HepG2 (cell line): ENCODE data around the gene UBE3B. TPM values are rescaled to one million over a fixed set of nuclear protein-coding genes. Genes with fewer than 3 reads are reported as not detected.

Experiments
- STAG1 ChIP-seq: sonication (generic); formaldehyde crosslinking; IDR thresholded peaks from 2 replicates; pipeline ENCODE4 v1.4.0; 2020; ENCODE audit warnings: missing genetic modification reagents
- ZSCAN9 ChIP-seq: IDR thresholded peaks from 2 replicates; pipeline ENCODE4 v1.6.1; 2016; ENCODE audit warnings: borderline replicate concordance
- polyA plus RNA-seq, 8 experiments: library from polyadenylated mRNA; depleted of rRNA in 3 of 8; stranded (reverse) in 7 of 8; unstranded in 1 of 8; fragments of >200 nt; fragmentation: Illumina TruSeq in 4 of 8; extraction: Trizol in 4 of 8; gene quantifications; 2 replicates each; pipeline versions ENCODE4 v1.2.1 to v1.2.3, GENCODE V29; 2011 to 2016; ENCODE audit warnings: low read depth in 4 of 8, missing spikeins in 1 of 8, mixed read lengths in 1 of 8; ENCODE audit not compliant: insufficient read depth in 1 of 8
- total RNA-seq, 5 experiments: library from RNA; depleted of rRNA; stranded (reverse); fragments of >200 nt; fragmentation: Illumina TruSeq; extraction: Trizol; gene quantifications; 2 replicates each; pipeline ENCODE4 v1.2.3, GENCODE V29; 2016; ENCODE audit warnings: low read depth in 1 of 5
- TF ChIP-seq, protein P1 (sequence below): sonication (generic); formaldehyde crosslinking; IDR thresholded peaks from 2 replicates; pipeline ENCODE4 v1.4.0; 2020; ENCODE audit warnings: missing genetic modification reagents, borderline replicate concordance
- TF ChIP-seq, protein P2 (sequence below): sonication (generic); formaldehyde crosslinking; IDR thresholded peaks from 2 replicates; pipeline ENCODE4 v1.5.1; 2020; ENCODE audit warnings: mild to moderate bottlenecking, missing genetic modification reagents, moderate library complexity
- TF ChIP-seq, protein P3 (sequence below): sonication (generic); formaldehyde crosslinking; IDR thresholded peaks from 2 replicates; pipeline ENCODE4 v1.5.0; 2020; ENCODE audit warnings: mild to moderate bottlenecking, missing genetic modification reagents, moderate library complexity

The UBE3B gene
- total and polyA plus RNA-seq, 2 of the 13 experiments (the other 11 are each of a cell fraction or from before 2014, with no cell fraction given), result 22.7 to 25.3 TPM

DNA sequence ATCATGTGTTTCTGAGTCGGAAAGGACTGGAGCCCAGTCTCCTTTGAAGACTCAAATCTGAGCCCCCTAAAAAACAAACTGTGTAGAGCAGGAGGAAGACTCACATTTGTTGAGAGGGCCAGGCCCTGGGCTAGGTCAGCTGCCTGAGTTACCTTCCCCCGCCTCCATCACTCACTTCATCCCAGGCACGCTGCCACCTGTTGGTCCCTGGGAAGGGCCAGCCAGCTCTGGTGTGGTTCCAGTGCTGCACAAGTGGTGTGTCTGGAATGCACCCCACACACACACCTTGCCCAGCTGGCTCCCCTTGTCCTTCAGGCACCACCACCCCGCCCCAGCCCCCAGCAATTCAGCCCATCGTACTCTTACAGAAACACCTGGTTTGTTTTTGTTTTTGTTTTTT, 105.2 kb downstream of the UBE3B start (continued):
- TF ChIP-seq, protein P1, sequence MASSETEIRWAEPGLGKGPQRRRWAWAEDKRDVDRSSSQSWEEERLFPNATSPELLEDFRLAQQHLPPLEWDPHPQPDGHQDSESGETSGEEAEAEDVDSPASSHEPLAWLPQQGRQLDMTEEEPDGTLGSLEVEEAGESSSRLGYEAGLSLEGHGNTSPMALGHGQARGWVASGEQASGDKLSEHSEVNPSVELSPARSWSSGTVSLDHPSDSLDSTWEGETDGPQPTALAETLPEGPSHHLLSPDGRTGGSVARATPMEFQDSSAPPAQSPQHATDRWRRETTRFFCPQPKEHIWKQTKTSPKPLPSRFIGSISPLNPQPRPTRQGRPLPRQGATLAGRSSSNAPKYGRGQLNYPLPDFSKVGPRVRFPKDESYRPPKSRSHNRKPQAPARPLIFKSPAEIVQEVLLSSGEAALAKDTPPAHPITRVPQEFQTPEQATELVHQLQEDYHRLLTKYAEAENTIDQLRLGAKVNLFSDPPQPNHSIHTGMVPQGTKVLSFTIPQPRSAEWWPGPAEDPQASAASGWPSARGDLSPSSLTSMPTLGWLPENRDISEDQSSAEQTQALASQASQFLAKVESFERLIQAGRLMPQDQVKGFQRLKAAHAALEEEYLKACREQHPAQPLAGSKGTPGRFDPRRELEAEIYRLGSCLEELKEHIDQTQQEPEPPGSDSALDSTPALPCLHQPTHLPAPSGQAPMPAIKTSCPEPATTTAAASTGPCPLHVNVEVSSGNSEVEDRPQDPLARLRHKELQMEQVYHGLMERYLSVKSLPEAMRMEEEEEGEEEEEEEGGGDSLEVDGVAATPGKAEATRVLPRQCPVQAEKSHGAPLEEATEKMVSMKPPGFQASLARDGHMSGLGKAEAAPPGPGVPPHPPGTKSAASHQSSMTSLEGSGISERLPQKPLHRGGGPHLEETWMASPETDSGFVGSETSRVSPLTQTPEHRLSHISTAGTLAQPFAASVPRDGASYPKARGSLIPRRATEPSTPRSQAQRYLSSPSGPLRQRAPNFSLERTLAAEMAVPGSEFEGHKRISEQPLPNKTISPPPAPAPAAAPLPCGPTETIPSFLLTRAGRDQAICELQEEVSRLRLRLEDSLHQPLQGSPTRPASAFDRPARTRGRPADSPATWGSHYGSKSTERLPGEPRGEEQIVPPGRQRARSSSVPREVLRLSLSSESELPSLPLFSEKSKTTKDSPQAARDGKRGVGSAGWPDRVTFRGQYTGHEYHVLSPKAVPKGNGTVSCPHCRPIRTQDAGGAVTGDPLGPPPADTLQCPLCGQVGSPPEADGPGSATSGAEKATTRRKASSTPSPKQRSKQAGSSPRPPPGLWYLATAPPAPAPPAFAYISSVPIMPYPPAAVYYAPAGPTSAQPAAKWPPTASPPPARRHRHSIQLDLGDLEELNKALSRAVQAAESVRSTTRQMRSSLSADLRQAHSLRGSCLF (CRISPR knock-in tag), result no peak
- TF ChIP-seq STAG1 (CRISPR knock-in tag) (peak; percentile 28), ZSCAN9 (CRISPR knock-in tag) (no peak)
- TF ChIP-seq, protein P2, sequence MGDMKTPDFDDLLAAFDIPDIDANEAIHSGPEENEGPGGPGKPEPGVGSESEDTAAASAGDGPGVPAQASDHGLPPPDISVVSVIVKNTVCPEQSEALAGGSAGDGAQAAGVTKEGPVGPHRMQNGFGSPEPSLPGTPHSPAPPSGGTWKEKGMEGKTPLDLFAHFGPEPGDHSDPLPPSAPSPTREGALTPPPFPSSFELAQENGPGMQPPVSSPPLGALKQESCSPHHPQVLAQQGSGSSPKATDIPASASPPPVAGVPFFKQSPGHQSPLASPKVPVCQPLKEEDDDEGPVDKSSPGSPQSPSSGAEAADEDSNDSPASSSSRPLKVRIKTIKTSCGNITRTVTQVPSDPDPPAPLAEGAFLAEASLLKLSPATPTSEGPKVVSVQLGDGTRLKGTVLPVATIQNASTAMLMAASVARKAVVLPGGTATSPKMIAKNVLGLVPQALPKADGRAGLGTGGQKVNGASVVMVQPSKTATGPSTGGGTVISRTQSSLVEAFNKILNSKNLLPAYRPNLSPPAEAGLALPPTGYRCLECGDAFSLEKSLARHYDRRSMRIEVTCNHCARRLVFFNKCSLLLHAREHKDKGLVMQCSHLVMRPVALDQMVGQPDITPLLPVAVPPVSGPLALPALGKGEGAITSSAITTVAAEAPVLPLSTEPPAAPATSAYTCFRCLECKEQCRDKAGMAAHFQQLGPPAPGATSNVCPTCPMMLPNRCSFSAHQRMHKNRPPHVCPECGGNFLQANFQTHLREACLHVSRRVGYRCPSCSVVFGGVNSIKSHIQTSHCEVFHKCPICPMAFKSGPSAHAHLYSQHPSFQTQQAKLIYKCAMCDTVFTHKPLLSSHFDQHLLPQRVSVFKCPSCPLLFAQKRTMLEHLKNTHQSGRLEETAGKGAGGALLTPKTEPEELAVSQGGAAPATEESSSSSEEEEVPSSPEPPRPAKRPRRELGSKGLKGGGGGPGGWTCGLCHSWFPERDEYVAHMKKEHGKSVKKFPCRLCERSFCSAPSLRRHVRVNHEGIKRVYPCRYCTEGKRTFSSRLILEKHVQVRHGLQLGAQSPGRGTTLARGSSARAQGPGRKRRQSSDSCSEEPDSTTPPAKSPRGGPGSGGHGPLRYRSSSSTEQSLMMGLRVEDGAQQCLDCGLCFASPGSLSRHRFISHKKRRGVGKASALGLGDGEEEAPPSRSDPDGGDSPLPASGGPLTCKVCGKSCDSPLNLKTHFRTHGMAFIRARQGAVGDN (CRISPR knock-in tag), result 0 out of 2 replicates have a peak, but pooled peaks have one; percentile 25
- TF ChIP-seq, protein P3, sequence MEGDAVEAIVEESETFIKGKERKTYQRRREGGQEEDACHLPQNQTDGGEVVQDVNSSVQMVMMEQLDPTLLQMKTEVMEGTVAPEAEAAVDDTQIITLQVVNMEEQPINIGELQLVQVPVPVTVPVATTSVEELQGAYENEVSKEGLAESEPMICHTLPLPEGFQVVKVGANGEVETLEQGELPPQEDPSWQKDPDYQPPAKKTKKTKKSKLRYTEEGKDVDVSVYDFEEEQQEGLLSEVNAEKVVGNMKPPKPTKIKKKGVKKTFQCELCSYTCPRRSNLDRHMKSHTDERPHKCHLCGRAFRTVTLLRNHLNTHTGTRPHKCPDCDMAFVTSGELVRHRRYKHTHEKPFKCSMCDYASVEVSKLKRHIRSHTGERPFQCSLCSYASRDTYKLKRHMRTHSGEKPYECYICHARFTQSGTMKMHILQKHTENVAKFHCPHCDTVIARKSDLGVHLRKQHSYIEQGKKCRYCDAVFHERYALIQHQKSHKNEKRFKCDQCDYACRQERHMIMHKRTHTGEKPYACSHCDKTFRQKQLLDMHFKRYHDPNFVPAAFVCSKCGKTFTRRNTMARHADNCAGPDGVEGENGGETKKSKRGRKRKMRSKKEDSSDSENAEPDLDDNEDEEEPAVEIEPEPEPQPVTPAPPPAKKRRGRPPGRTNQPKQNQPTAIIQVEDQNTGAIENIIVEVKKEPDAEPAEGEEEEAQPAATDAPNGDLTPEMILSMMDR (CRISPR knock-in tag), result peak; percentile 61
